Fibroblast of villous mesenchyme (primary cell): Measurements from ENCODE around the gene UBE2S. TPM values are rescaled to one million over a fixed set of nuclear protein-coding genes. Genes with fewer than 3 reads are reported as not detected.
"Not testable (repeated sequence)": the region's sequence is repeated elsewhere in the genome, so short reads cannot be mapped to it uniquely, and the experiment has no call there.

Source experiments
- DNase-seq: peaks from one replicate; pipeline ENCODE4 v3.0.0-alpha.2; 2010; ENCODE audit warnings: low read depth
- H3K4me3 ChIP-seq: 2 replicates; pipeline ENCODE4 v1.5.1; 2011; ENCODE audit warnings: low read depth, mild to moderate bottlenecking, low read length
- total RNA-seq: library from RNA; depleted of rRNA; stranded (reverse); fragments of >200 nt; gene quantifications from 2 replicates; pipeline ENCODE4 v1.2.3, GENCODE V29; 2012
- TF ChIP-seq, protein P1 (sequence below): IDR thresholded peaks from 2 replicates; pipeline ENCODE4 v1.5.1; 2012; ENCODE audit warnings: low read depth, mild to moderate bottlenecking, low read length; ENCODE audit not compliant: insufficient read depth

UBE2S gene
- total RNA-seq, 1 donor = 108 TPM

DNA sequence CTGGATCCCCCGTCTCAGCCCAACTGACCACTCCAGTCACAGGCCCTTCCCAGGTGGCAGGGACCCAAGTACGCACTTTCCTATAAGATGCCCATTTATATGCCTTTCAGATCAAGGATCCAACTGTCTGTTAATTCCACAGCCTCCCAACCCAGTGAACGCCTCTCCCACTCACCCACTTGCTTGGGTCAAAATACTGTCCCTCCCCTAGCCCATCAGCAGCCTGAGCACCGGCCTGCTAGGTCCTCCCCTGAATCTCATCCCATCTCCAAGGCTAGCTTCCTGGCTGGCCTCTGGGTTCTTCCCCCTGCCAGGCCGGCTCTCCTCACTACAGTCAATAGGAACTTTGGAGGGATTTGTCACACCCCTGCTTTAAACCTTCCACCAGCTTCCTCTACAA, 1.9 kb downstream of the UBE2S start:
- TF ChIP-seq, protein P1, sequence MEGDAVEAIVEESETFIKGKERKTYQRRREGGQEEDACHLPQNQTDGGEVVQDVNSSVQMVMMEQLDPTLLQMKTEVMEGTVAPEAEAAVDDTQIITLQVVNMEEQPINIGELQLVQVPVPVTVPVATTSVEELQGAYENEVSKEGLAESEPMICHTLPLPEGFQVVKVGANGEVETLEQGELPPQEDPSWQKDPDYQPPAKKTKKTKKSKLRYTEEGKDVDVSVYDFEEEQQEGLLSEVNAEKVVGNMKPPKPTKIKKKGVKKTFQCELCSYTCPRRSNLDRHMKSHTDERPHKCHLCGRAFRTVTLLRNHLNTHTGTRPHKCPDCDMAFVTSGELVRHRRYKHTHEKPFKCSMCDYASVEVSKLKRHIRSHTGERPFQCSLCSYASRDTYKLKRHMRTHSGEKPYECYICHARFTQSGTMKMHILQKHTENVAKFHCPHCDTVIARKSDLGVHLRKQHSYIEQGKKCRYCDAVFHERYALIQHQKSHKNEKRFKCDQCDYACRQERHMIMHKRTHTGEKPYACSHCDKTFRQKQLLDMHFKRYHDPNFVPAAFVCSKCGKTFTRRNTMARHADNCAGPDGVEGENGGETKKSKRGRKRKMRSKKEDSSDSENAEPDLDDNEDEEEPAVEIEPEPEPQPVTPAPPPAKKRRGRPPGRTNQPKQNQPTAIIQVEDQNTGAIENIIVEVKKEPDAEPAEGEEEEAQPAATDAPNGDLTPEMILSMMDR = no peak
- no peak for DNase-seq
- H3K4me3 ChIP-seq = peak overlapping the region; percentile 82

DNA sequence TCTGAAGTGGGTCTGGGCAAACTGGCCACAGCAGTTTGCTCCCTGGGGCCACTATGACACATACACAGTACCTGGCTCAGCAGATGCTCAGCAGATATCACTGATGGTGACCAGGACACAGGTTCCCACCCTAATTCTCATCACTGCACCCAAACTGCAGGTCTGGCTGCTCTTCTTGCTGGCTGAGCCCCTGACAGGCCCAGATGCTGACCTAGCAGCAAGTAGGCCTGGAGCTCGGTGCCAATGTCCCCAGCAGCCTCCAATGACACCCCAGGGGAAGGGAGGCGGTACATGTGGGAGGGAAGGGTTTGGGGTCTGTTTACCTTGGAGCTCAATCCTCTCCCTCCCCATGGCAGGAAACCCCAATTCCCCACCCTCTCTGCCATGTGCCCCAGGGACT, 5.1 kb downstream of the UBE2S start:
- H3K4me3 ChIP-seq = no peak overlapping the region
- no peak for DNase-seq
- TF ChIP-seq, protein P1 = no peak

DNA sequence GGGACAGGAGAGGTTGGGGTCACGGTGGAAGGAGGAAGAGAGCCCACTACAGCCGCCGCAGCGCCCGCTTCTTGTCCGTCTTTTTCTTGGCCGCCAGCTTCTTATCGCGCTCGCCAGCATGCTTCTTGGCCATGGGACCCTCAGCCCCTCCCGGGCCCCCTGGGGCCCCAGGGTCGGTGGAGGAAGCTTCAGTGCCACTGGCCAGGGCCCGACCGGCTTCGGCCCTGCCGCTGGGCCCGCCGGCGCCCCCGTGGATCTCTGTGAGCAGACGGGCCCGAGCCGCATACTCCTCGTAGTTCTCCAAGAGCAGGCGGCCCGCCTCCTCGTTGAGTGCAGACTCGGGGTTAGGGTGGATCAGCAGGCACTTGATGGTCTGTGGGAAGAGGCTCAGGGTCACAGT, 6.2 kb downstream of the UBE2S start:
- H3K4me3 ChIP-seq, DNase-seq: not testable (repeated sequence)

DNA sequence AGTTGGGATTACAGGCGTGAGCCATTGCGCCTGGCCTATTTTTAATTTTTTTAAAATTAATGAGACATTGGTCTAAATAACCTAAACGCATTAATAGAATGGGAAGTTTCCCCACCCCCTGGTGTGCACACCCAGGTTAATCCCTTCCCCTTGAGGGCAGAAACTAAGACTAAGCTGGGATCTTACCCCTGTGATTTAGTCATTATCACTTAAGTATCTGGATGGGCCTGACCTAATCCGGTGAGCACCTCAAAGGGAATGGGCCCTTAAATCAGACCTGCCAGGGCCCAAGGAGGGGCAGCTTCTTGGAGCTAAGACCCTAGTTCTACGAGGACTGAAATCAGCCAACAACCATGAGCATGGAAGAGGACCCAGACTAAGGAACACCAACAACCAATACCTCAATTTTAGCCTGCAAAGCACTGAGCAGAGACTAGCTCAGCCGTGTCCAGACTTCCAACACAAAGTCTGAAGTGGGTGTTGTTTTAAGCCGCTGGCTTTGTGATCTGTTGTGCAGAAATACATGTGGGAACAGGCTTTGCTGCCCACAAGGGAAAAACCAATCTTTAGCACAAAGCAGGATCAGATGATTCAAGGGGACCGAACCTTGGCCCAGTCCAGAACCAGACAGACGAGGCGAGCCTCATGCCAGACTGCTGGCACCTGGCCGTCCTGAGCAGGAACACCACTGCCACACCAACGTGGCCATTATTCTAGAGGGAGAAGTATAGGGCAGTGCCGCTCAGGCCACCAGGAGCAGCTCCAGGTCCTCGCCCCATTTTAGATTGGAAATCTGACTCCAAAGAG, 7.1 kb downstream of the UBE2S start:
- no peak overlapping the region for H3K4me3 ChIP-seq
- TF ChIP-seq, protein P1 = no peak
- DNase-seq = no peak

DNA sequence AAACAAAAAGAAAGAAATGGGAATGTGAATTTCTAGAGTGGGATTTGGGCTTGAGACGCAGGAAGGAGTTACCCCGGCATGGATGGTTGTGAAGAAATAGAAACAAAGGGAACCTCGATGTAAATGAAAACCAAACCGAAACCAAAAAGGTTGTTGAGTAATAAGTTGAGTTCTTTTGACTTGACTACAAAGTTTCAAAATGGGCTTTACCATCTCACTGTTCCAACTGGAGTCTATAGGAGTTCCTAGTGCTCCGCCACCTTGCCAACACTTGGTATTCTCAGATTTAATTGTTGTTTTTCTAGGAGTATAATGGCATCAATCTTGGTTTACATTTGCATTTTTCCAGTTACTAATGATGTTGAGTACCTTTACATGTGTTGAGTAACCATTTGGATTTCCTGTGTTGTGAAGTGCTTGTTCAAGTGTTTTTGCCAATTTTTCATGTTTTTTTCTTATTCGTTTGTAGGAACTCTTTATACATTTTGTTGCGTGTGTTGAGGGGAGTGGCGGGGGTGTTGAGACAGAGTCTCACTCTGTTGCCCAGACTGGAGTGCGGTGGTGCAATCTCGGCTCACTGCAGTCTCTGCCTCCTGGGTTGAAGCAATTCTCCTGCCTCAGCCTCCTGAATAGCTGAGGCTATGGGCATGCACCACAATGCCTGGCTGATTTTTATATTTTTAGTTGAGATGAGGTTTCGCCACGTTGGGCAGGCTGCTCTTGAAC, 9.2 kb downstream of the UBE2S start:
- no peak for DNase-seq
- H3K4me3 ChIP-seq = no peak overlapping the region
- TF ChIP-seq, protein P1 = no peak

DNA sequence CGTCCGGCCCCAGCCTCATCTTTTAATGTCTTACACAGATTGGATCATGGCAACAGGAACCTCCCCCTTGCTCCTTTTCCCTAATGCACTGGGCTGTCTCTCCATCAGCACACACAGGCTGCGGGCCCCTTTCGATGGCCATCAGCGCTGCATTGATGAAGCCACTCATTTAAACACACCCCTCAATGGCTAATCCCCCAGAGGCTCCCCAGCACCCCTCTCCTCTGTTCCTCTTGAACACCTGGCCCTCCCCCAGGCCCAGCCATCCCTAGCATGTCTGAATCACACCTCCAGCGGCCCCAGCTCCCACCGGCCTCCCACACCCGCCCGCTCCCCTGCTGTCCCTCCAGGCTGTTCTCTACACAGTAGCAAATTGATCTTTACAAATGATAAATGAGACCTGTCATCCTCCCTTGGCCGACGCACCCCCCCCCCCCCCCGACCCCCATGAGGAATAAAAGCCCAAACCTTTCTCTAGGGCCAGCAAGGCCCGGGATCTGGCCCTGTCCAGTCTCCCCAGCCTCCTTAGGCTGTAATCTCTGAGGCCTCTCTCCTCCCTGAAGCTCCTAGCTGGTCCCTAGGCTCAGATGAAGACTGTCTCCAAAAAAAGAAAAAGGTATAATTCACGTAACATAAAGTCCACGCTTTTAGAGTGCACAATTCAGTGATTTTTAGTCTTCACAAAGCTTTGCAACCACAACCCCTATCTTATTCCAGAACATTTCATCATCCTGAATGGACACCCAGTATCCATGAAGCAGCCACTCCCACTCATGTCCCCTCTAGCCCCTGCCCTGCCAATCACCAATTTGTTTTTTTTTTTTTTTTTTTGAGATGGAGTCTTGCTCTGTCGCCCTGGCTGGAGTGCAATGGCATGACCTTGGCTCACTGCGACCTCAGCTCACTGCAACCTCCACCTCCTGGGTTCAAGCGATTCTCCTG, 14.5 kb downstream of the UBE2S start:
- DNase-seq = no peak
- H3K4me3 ChIP-seq = no peak overlapping the region
- TF ChIP-seq, protein P1 = no peak
